SK-N-SH treated with all-trans-retinoic acid at 6 μM for 48 hours (cell line): ENCODE measurements around the gene FAM163A.
A peak's percentile ranks its signal among the peaks of the same experiment; 100 is the strongest.
"Not testable (repeated sequence)": the region's sequence is repeated elsewhere in the genome, so short reads cannot be mapped to it uniquely, and the experiment has no call there.

Source experiments
- ATAC-seq: fragments of 200-7000 bp; cut with Tn5 transposase; 3 replicates; pipeline ENCODE4 v1.9.1; 2020; ENCODE audit warnings: mild to moderate bottlenecking, moderate library complexity
- ARNTL ChIP-seq: fragments of 450-650 bp; formaldehyde crosslinking; IDR thresholded peaks from 2 replicates; pipeline ENCODE4 v1.5.0; 2020; ENCODE audit warnings: low read depth, mild to moderate bottlenecking, moderate library complexity, borderline replicate concordance
- BACH2 ChIP-seq: fragments of 250-450 bp; sonication (Bioruptor Pico); IDR thresholded peaks from 2 replicates; pipeline ENCODE4 v1.9.0; 2021; ENCODE audit warnings: mild to moderate bottlenecking, borderline replicate concordance
- GLIS3 ChIP-seq: fragments of 250-450 bp; sonication (Bioruptor Pico); IDR thresholded peaks from 2 replicates; pipeline ENCODE4 v1.5.0; 2020; ENCODE audit warnings: mild to moderate bottlenecking, moderate library complexity
- ISL1 ChIP-seq: fragments of 250-450 bp; sonication (Bioruptor Pico); IDR thresholded peaks from 2 replicates; pipeline ENCODE4 v2.1.2; 2022; ENCODE audit warnings: mild to moderate bottlenecking, moderate library complexity
- OSR1 ChIP-seq: fragments of 250-450 bp; sonication (Bioruptor Pico); IDR thresholded peaks from 2 replicates; pipeline ENCODE4 v1.8.0; 2022; ENCODE audit warnings: moderate library complexity, mild to moderate bottlenecking, inconsistent platforms
- PATZ1 ChIP-seq: fragments of 250-450 bp; sonication (Bioruptor Pico); IDR thresholded peaks from 2 replicates; pipeline ENCODE4 v1.8.0; 2020; ENCODE audit warnings: mild to moderate bottlenecking, moderate library complexity, borderline replicate concordance
- POU6F1 ChIP-seq: fragments of 250-450 bp; sonication (Bioruptor Pico); IDR thresholded peaks from 2 replicates; pipeline ENCODE4 v1.8.0; 2021; ENCODE audit warnings: low read depth, mild to moderate bottlenecking, moderate library complexity, borderline replicate concordance
- PPARA ChIP-seq: fragments of 250-450 bp; sonication (Bioruptor Pico); IDR thresholded peaks from 2 replicates; pipeline ENCODE4 v1.5.0; 2020; ENCODE audit warnings: mild to moderate bottlenecking, borderline replicate concordance
- RARB ChIP-seq: fragments of 250-450 bp; sonication (Bioruptor Pico); IDR thresholded peaks from 2 replicates; pipeline ENCODE4 v1.8.0; 2021; ENCODE audit warnings: mild to moderate bottlenecking, moderate library complexity
- SNAI2 ChIP-seq: fragments of 250-450 bp; sonication (Bioruptor Pico); IDR thresholded peaks from 2 replicates; pipeline ENCODE4 v1.5.0; 2020; ENCODE audit warnings: mild to moderate bottlenecking, moderate library complexity
- TCF4 ChIP-seq: fragments of 250-450 bp; sonication (Bioruptor Pico); IDR thresholded peaks from 2 replicates; pipeline ENCODE4 v1.8.0; 2021; ENCODE audit warnings: mild to moderate bottlenecking, moderate library complexity, borderline replicate concordance
- TOX ChIP-seq: fragments of 250-450 bp; sonication (Bioruptor Pico); IDR thresholded peaks from 2 replicates; pipeline ENCODE4 v1.8.0; 2021; ENCODE audit warnings: mild to moderate bottlenecking, moderate library complexity, borderline replicate concordance
- TSHZ2 ChIP-seq: fragments of 250-450 bp; sonication (Bioruptor Pico); IDR thresholded peaks from 2 replicates; pipeline ENCODE4 v1.5.0; 2020; ENCODE audit warnings: mild to moderate bottlenecking, moderate library complexity
- ZC3H10 ChIP-seq: fragments of 250-450 bp; sonication (Bioruptor Pico); IDR thresholded peaks from 2 replicates; pipeline ENCODE4 v1.5.1; 2021; ENCODE audit warnings: mild to moderate bottlenecking, moderate library complexity
- ZFP30 ChIP-seq: fragments of 450-650 bp; formaldehyde crosslinking; IDR thresholded peaks from 2 replicates; pipeline ENCODE4 v1.5.0; 2022; ENCODE audit warnings: mild to moderate bottlenecking, moderate library complexity
- ZNF70 ChIP-seq: fragments of 450-650 bp; formaldehyde crosslinking; IDR thresholded peaks from 2 replicates; pipeline ENCODE4 v1.5.0; 2020; ENCODE audit warnings: mild to moderate bottlenecking, moderate library complexity
- ZNF8 ChIP-seq: fragments of 450-650 bp; formaldehyde crosslinking; IDR thresholded peaks from 2 replicates; pipeline ENCODE4 v1.5.0; 2020; ENCODE audit warnings: mild to moderate bottlenecking, moderate library complexity

FAM163A gene

GRCh38 chr1:179742717-179743678, at the start of gene FAM163A:
FAM163A (plus strand) TSS chr1:179743291; CDS start chr1:179813098, 69,807 bp downstream.
- TF ChIP-seq ARNTL (CRISPR knock-in tag) = no peak
- TF ChIP-seq TCF4 (CRISPR knock-in tag) = peak; percentile 36; the same call in 1 of the 2 replicates
- TF ChIP-seq ZNF70 (CRISPR knock-in tag) = peak; percentile 19; the same call in 1 of the 2 replicates
- peak; percentile 30 for ATAC-seq

GRCh38 chr1:179694530-179694929, 48.6 kb upstream of the FAM163A start:
- ATAC-seq = not testable (repeated sequence)

GRCh38 chr1:179702946-179703539, 40.0 kb upstream of the FAM163A start:
- TF ChIP-seq TOX (CRISPR knock-in tag) = no peak
- no peak for TF ChIP-seq ARNTL (CRISPR knock-in tag)
- no peak for TF ChIP-seq ZNF8 (CRISPR knock-in tag)
- TF ChIP-seq RARB (CRISPR knock-in tag) = no peak
- TF ChIP-seq TSHZ2 (CRISPR knock-in tag) = no peak
- TF ChIP-seq TCF4 (CRISPR knock-in tag) = no peak
- TF ChIP-seq OSR1 (CRISPR knock-in tag) = no peak
- no peak for TF ChIP-seq PATZ1 (CRISPR knock-in tag)
- no peak for TF ChIP-seq GLIS3 (CRISPR knock-in tag)
- TF ChIP-seq BACH2 = no peak
- no peak for TF ChIP-seq PPARA
- no peak for TF ChIP-seq ZFP30
- TF ChIP-seq POU6F1 (CRISPR knock-in tag) = no peak
- TF ChIP-seq ZC3H10 (CRISPR knock-in tag) = no peak
- ATAC-seq = no peak

GRCh38 chr1:179706339-179706941, 36.7 kb upstream of the FAM163A start:
- TF ChIP-seq ZC3H10 (CRISPR knock-in tag) (peak; percentile 47; the same call in 1 of the 2 replicates), GLIS3 (CRISPR knock-in tag) (no peak)
- ATAC-seq = peak; percentile 78

- no peak for ATAC-seq
- TF ChIP-seq SNAI2 (CRISPR knock-in tag) = no peak
- TF ChIP-seq ISL1 = 0 out of 2 replicates have a peak, but pooled peaks have one; percentile 40
These were observed 35.7 kb upstream of the FAM163A start for GRCh38 chr1:179707406-179707805.
